ENCODE results near the gene S1PR2.

Gene S1PR2

GRCh38 chr19:10270616-10271394, 39.7 kb upstream of the S1PR2 start, which contains the start of gene ICAM1:
Gene ICAM1, plus strand, starts transcription at chr19:10271120. Its CDS starts 40 bp downstream, at chr19:10271160.
- DNase-seq (ENCODE audit: extremely low read depth, low read depth): no peak
- peak within 1 kb of the TSS; percentile 32 for H3K4me3 ChIP-seq (replicated peaks; ENCODE audit: low read depth, low read length)
- TF ChIP-seq, protein P1, sequence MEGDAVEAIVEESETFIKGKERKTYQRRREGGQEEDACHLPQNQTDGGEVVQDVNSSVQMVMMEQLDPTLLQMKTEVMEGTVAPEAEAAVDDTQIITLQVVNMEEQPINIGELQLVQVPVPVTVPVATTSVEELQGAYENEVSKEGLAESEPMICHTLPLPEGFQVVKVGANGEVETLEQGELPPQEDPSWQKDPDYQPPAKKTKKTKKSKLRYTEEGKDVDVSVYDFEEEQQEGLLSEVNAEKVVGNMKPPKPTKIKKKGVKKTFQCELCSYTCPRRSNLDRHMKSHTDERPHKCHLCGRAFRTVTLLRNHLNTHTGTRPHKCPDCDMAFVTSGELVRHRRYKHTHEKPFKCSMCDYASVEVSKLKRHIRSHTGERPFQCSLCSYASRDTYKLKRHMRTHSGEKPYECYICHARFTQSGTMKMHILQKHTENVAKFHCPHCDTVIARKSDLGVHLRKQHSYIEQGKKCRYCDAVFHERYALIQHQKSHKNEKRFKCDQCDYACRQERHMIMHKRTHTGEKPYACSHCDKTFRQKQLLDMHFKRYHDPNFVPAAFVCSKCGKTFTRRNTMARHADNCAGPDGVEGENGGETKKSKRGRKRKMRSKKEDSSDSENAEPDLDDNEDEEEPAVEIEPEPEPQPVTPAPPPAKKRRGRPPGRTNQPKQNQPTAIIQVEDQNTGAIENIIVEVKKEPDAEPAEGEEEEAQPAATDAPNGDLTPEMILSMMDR (IDR thresholded peaks at IDR 0.05; ENCODE audit: low read depth, low read length, missing control alignments): no peak

- H3K4me3 ChIP-seq (replicated peaks; ENCODE audit: low read depth, low read length): no peak overlapping the region
- no peak for DNase-seq (ENCODE audit: extremely low read depth, low read depth)
- TF ChIP-seq, protein P1 (IDR thresholded peaks at IDR 0.05; ENCODE audit: low read depth, low read length, missing control alignments): no peak
Measured at GRCh38 chr19:10270180-10270615, 39.1 kb upstream of the S1PR2 start.

DNA sequence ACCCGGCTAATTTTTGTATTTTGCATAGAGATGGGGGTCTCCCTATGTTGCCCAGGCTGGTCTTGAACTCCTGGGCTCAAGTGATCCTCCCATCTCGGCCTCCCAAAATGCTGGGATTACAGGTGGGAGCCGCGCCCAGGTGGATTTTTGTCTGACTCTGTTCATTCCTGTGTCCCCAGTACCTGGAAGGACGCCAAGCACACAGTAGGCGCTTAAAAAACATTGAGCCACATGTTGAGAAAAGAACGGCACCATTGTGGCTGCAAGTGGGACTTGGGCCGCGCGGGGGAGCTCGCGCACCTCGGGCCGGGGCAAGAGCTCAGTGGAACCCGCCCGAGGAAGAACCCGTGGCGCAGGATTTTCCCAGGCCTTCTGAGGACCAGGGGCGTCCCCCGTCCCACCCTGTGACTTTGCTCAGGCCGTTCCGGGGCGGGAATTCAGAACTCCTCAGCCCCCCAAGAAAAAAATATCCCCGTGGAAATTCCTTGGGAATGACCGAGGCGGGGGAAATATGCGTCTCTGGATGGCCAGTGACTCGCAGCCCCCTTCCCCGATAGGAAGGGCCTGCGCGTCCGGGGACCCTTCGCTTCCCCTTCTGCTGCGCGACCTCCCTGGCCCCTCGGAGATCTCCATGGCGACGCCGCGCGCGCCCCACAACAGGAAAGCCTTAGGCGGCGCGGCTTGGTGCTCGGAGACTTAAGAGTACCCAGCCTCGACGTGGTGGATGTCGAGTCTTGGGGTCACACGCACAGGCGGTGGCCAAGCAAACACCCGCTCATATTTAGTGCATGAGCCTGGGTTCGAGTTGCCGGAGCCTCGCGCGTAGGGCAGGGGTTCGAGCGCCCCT, 38.4 kb upstream of the S1PR2 start:
- TF ChIP-seq, protein P1 (IDR thresholded peaks at IDR 0.05; ENCODE audit: low read depth, low read length, missing control alignments): peak; percentile 87
- no peak for DNase-seq (ENCODE audit: extremely low read depth, low read depth)
- no peak overlapping the region for H3K4me3 ChIP-seq (replicated peaks; ENCODE audit: low read depth, low read length)

DNA sequence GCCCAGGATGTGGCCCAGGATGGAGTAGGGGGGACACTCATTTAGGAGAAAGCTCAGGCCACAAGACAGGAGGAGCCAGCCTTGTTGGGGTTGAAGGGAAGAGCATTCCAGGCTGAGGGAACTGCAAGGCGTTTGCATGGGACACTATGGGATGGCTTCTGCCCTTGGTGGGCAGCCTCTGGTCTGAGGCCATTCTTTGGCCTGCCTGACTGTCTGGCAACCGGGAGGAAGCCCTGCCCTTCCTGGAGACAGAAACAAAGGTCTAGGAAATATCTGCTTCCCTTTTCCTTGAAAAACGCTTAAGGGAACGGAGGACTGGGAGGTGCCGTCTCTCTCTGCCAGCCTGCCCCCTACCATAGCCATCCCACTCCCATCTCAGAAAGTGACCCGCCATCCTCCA, 36.9 kb upstream of the S1PR2 start:
- TF ChIP-seq, protein P1 (IDR thresholded peaks at IDR 0.05; ENCODE audit: low read depth, low read length, missing control alignments): no peak
- DNase-seq (ENCODE audit: extremely low read depth, low read depth): no peak
- no peak overlapping the region for H3K4me3 ChIP-seq (replicated peaks; ENCODE audit: low read depth, low read length)

GRCh38 chr19:10266706-10267105, 35.6 kb upstream of the S1PR2 start:
- no peak for DNase-seq (ENCODE audit: extremely low read depth, low read depth)
- TF ChIP-seq, protein P1 (IDR thresholded peaks at IDR 0.05; ENCODE audit: low read depth, low read length, missing control alignments): no peak

DNA sequence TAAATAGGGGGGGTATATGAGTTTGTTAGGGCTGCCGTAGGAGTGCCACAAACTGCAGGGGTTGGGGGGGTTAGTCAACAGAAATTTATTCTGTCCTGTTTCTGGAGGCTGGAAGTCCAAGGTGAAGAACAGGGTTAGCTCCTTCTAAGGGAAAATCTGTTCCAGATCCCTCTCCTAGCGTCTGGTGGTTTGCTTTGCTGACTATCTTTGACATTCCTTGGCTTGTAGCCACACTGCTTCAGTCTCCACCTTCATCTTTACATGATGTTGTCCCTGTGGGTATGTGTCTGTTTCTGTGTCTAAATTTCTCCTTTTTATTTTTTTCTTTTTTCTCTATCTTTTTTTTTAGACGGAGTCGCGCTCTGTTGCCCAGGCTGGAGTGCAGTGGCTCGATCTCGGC, 31.6 kb upstream of the S1PR2 start:
- no peak for DNase-seq (ENCODE audit: extremely low read depth, low read depth)
- no peak overlapping the region for H3K4me3 ChIP-seq (replicated peaks; ENCODE audit: low read depth, low read length)
- TF ChIP-seq, protein P1 (IDR thresholded peaks at IDR 0.05; ENCODE audit: low read depth, low read length, missing control alignments): no peak

More at GRCh38 chr19:10266706-10267105, 35.6 kb upstream of the S1PR2 start:
- H3K4me3 ChIP-seq (replicated peaks; ENCODE audit: low read depth, low read length): no peak overlapping the region
